Ascending aorta (tissue), 2 donors: ENCODE measurements around the gene TBX19. TPM values are rescaled to one million over a fixed set of nuclear protein-coding genes. Genes with fewer than 3 reads are reported as not detected.

Experiments used
- DNase-seq, 2 donors: peaks; one replicate each; pipeline ENCODE4 v3.0.0-alpha.2; 2019; ENCODE audit warnings: low spot score in 2 of 2
- H3K27ac ChIP-seq, 2 donors: fragments of 200-600 bp; sonication (generic); one replicate each; pipeline ENCODE4 v1.5.1; 2016 to 2017; ENCODE audit warnings: mild to moderate bottlenecking in 1 of 2
- H3K27me3 ChIP-seq: fragments of 200-600 bp; sonication (generic); one replicate; pipeline ENCODE4 v1.5.1; 2017
- H3K36me3 ChIP-seq, 2 donors: fragments of 200-600 bp; sonication (generic); one replicate each; pipeline ENCODE4 v1.5.1; 2016
- H3K4me1 ChIP-seq, 2 donors: fragments of 200-600 bp; sonication (generic); one replicate each; pipeline ENCODE4 v1.5.1; 2016 to 2017; ENCODE audit warnings: mild to moderate bottlenecking in 1 of 2
- H3K4me3 ChIP-seq, 2 donors: fragments of 200-600 bp; sonication (generic); one replicate each; pipeline ENCODE4 v1.5.1; 2016 to 2017; ENCODE audit warnings: mild to moderate bottlenecking in 1 of 2
- H3K9me3 ChIP-seq, 2 donors: fragments of 200-600 bp; sonication (generic); one replicate each; pipeline ENCODE4 v1.5.1; 2016
- CTCF ChIP-seq, 3 experiments: fragments of 200-600 bp in 2 of 3; fragments of 450-650 bp in 1 of 3; sonication (generic) in 2 of 3; IDR thresholded peaks; one replicate each; pipeline ENCODE4 v1.5.1; 2016 to 2019; ENCODE audit warnings: antibody characterized with exemption in 3 of 3, mild to moderate bottlenecking in 1 of 3, moderate library complexity in 1 of 3
- intact Hi-C: fragments of 100-400 bp; cut with DNase I; formaldehyde crosslinking; loops from one replicate; pipeline ENCODE4 v1.15.1; 2023
- total RNA-seq: library from RNA; depleted of rRNA; stranded (reverse); fragments of >200 nt; gene quantifications from one replicate; pipeline ENCODE4 v1.1.0, GENCODE V29; 2016

TBX19 gene
- total RNA-seq, 1 donor from 2014 or later, result 0.64 TPM

DNA sequence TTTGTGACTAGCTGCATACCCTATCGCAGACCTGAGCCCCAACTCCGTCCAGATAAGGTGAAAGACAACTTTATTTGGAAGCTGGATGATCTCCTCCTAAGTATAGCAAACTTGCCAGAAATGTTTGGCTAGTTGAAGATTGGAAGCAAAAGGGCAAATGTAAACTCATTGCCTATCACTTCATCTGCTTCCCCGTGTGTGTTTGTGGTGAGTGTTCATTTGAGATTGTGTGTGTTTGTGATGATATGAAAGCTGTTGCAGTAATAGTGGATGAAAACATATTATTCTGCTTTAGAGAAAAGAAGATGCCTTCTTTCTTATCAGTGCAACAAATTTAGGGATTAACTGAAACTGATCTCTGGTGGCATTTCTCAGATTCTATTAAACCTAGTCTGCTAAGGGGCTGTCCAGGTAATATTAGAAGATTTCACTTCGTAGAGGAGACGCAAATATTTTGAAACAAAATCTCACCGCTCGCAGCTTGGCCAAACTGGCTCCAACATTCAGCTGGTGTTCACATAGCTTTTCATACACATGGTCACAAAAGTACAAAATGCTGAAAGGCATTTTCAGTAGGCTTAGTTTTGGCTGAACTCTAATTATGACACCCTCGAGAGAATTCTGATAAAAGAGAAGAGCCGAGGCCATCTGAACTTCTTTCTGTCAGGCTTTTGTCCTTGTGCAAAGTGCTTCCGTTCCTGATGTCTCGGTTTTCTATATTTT lies 1.1 kb downstream of the TBX19 start:
- no peak for TF ChIP-seq CTCF (IDR thresholded peaks at IDR 0.05)
- Histone ChIP-seq H3K27me3 (no peaks in the 10 kb centered on the region), H3K4me1 (no peaks in the 10 kb centered on the region), H3K9me3 (peaks cover 0 to 3% of the 10 kb centered on the region in 2 donors), H3K36me3 (no peaks in the 10 kb centered on the region), H3K4me3 (no peak overlapping the region), H3K27ac (no peak overlapping the region)
- intact Hi-C loops, result no loop called here
- DNase-seq, result no peak

DNA sequence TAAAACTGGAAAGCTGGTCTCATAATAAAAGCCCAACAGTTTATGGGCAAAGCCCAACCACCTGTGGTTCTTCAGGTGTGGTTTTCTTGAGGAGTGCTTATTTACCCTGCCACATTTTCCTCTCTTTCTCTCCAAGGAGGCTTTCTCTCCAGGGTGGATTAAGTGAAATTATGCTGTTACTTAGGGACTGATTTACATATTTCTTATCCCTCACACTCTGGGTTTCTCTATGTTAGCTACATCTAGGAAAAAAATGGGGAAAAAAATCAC lies 4.8 kb downstream of the TBX19 start:
- Histone ChIP-seq H3K27me3 (no peaks in the 10 kb centered on the region), H3K4me1 (no peaks in the 10 kb centered on the region), H3K36me3 (no peaks in the 10 kb centered on the region), H3K9me3 (no peaks in the 10 kb centered on the region), H3K4me3 (no peak overlapping the region), H3K27ac (no peak overlapping the region)
- no peak for DNase-seq
- TF ChIP-seq CTCF (IDR thresholded peaks at IDR 0.05), result no peak
- intact Hi-C loops, result no loop called here

DNA sequence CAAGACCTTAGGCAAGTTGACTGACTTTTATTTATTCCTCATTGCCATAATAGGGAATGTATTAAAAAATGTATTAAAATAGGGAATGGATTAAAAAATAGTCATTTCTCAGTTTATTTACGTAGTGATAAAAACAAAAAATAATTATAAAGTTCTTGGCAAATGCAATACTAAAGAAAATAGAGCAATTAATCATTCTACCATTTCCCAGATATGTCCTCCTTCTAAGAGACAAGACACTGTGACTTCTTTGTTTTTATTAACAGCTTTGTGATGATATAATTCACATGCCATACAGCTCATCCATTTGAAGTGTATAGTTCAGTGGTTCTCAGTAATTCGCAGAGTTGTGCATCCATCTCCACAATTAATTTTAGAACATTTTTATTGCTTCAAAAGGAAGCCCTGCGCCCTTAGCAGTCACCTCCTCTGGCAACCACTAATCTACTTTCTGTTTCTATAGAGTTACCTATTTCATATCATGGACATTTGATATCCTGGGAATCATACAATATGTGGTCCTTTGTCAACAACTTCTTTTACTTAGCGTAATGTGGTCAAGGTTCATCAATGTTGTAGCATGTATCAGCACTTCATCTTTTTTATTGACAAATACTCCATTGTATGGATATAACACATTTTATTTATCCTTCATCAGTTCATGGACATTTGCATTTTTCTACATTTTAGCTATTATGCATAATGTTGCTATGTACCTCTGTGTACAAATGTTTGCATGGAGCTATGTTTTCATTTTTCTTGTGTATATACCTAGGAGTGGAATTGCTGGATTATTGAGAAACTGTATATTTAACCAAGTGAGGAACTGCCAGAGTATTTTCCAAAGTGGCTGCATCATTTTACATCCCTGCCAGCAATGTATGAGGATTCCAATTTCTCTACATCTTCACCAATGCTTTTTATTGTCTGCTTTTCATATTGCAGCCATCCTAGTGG lies 5.6 kb downstream of the TBX19 start:
- no peak for DNase-seq
- Histone ChIP-seq H3K4me1 (no peaks in the 10 kb centered on the region), H3K9me3 (no peaks in the 10 kb centered on the region), H3K4me3 (no peak overlapping the region), H3K36me3 (peaks cover 0 to 1% of the 10 kb centered on the region in 2 donors), H3K27me3 (no peaks in the 10 kb centered on the region), H3K27ac (no peak overlapping the region)
- TF ChIP-seq CTCF (IDR thresholded peaks at IDR 0.05), result no peak
- intact Hi-C loops, result no loop called here

DNA sequence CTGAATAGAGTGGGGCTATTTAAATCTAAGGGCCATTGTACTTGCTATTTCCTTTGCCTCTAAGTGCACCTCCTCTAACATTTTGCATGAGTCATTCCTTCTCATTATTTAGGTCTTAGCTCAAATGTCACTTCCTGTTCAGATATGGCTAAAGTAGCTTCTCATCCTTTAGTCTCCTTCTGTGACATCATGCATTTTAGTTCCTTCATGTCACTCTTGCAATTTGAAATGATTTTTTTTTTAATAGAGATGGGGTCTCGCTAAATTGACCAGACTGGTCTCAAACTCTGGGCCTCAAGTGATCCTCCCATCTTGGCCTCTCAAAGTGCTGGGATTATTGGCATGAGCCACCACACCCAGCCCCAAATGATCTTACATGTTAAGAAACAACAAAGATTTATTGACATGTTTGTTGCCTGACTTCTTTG lies 6.6 kb downstream of the TBX19 start:
- no peak for DNase-seq
- Histone ChIP-seq H3K9me3 (no peaks in the 10 kb centered on the region), H3K4me1 (no peaks in the 10 kb centered on the region), H3K27me3 (no peaks in the 10 kb centered on the region), H3K36me3 (peaks cover 0 to 4% of the 10 kb centered on the region in 2 donors), H3K4me3 (no peak overlapping the region), H3K27ac (no peak overlapping the region)
- intact Hi-C loops, result no loop called here
- no peak for TF ChIP-seq CTCF (IDR thresholded peaks at IDR 0.05)

- Histone ChIP-seq H3K4me1 (no peaks in the 10 kb centered on the region), H3K9me3 (no peaks in the 10 kb centered on the region), H3K27ac (no peak overlapping the region), H3K27me3 (no peaks in the 10 kb centered on the region), H3K4me3 (no peak overlapping the region), H3K36me3 (peaks cover 0 to 4% of the 10 kb centered on the region in 2 donors)
- TF ChIP-seq CTCF (IDR thresholded peaks at IDR 0.05), result no peak
- intact Hi-C loops, result no loop called here
- no peak for DNase-seq
Measured at GRCh38 chr1:168288311-168289052, 7.8 kb downstream of the TBX19 start.
